ENCODE data around the gene EGFL6. TPM values are rescaled to one million over a fixed set of nuclear protein-coding genes. Genes with fewer than 3 reads are reported as not detected.

The EGFL6 gene
- total and polyA plus RNA-seq, 9 donors = 0.12 to 1.3 (median 0.34) TPM; not detected in 4

- Histone ChIP-seq H3K9me3 (no peaks in the 10 kb centered on the region), H3K27me3 (no peaks in the 10 kb centered on the region), H3K36me3 (no peaks in the 10 kb centered on the region), H3K4me3 (no peak overlapping the region), H3K4me1 (ENCODE audit: insufficient read depth) (no peaks in the 10 kb centered on the region), H3K27ac (no peak overlapping the region)
- intact Hi-C loops (cut with DNase I) = no loop called here
- no peak for TF ChIP-seq CTCF (IDR thresholded peaks at IDR 0.05)
- no peak for TF ChIP-seq POLR2A (IDR thresholded peaks at IDR 0.05)
- no peak for TF ChIP-seq EP300 (IDR thresholded peaks at IDR 0.05)
- DNase-seq = no peak
- 48 to 54% (median 53%) methylated on average over 3 of the region's 3 CpGs for WGBS, 3 donors
Observed at GRCh38 chrX:13533726-13534125, 35.7 kb upstream of the EGFL6 start.

GRCh38 chrX:13535376-13536165 lies 33.8 kb upstream of the EGFL6 start:
- H3K27ac ChIP-seq = no peak overlapping the region
- no peaks in the 10 kb centered on the region for H3K9me3 ChIP-seq
- no peak overlapping the region for H3K4me3 ChIP-seq
- WGBS, 3 donors = 70 to 83% (median 72%) methylated on average over 7 of the region's 7 CpGs
- intact Hi-C loops (cut with DNase I) = no loop called here
- H3K36me3 ChIP-seq = no peaks in the 10 kb centered on the region
- H3K27me3 ChIP-seq = no peaks in the 10 kb centered on the region
- TF ChIP-seq CTCF (IDR thresholded peaks at IDR 0.05) = no peak
- TF ChIP-seq EP300 (IDR thresholded peaks at IDR 0.05) = no peak
- TF ChIP-seq POLR2A (IDR thresholded peaks at IDR 0.05) = no peak
- DNase-seq = no peak
- peaks cover 2% of the 10 kb centered on the region for H3K4me1 ChIP-seq (ENCODE audit: insufficient read depth)

- intact Hi-C loops (cut with DNase I) = no loop called here
- Histone ChIP-seq H3K4me1 (ENCODE audit: insufficient read depth) (peaks cover 2% of the 10 kb centered on the region), H3K9me3 (no peaks in the 10 kb centered on the region), H3K27ac (no peak overlapping the region), H3K36me3 (no peaks in the 10 kb centered on the region), H3K27me3 (no peaks in the 10 kb centered on the region), H3K4me3 (no peak overlapping the region)
- DNase-seq = no peak
- TF ChIP-seq CTCF (IDR thresholded peaks at IDR 0.05) (no peak), EP300 (IDR thresholded peaks at IDR 0.05) (no peak), POLR2A (IDR thresholded peaks at IDR 0.05) (no peak)
- WGBS, 3 donors = 69 to 75% (median 75%) methylated on average over 4 of the region's 4 CpGs
Observed at GRCh38 chrX:13536551-13536950, 32.9 kb upstream of the EGFL6 start.

GRCh38 chrX:13538414-13538813 lies 31.0 kb upstream of the EGFL6 start:
- Histone ChIP-seq H3K27me3 (no peaks in the 10 kb centered on the region), H3K9me3 (no peaks in the 10 kb centered on the region), H3K36me3 (no peaks in the 10 kb centered on the region), H3K4me3 (no peak overlapping the region), H3K27ac (no peak overlapping the region), H3K4me1 (ENCODE audit: insufficient read depth) (peaks cover 2% of the 10 kb centered on the region)
- WGBS, 3 donors = 81 to 93% (median 89%) methylated on average over 3 of the region's 3 CpGs
- TF ChIP-seq POLR2A (IDR thresholded peaks at IDR 0.05) = no peak
- TF ChIP-seq CTCF (IDR thresholded peaks at IDR 0.05) = no peak
- intact Hi-C loops (cut with DNase I) = no loop called here
- no peak for DNase-seq
